ENCODE results near the gene USP49.
"Not testable (repeated sequence)": the region's sequence is repeated elsewhere in the genome, so short reads cannot be mapped to it uniquely, and the experiment has no call there.

USP49 gene

GRCh38 chr6:41895300-41896233 lies at the start of gene USP49:
Gene USP49 (minus strand): TSS chr6:41895375. CDS start chr6:41806983, 88,392 bp downstream.
- peak; percentile 88 for DNase-seq

GRCh38 chr6:41943456-41943855 lies 48.3 kb upstream of the USP49 start:
- DNase-seq, result no peak

GRCh38 chr6:41942882-41943281 lies 47.7 kb upstream of the USP49 start:
- DNase-seq, result not testable (repeated sequence)

- no peak for DNase-seq
These were observed 47.1 kb upstream of the USP49 start for GRCh38 chr6:41942067-41942851.

- DNase-seq, result peak; percentile 85
These were observed 46.3 kb upstream of the USP49 start, which contains the start of gene CCND3 for GRCh38 chr6:41941280-41942066. Gene CCND3 (minus strand): TSS chr6:41941808. CDS start chr6:41941649, 159 bp downstream.

GRCh38 chr6:41940759-41941279 lies 45.6 kb upstream of the USP49 start:
- DNase-seq, result peak; percentile 61

GRCh38 chr6:41939848-41940758 lies 44.9 kb upstream of the USP49 start:
- DNase-seq, result no peak

- DNase-seq, result peak; percentile 23
These were observed 44.1 kb upstream of the USP49 start for GRCh38 chr6:41939176-41939847.

GRCh38 chr6:41938590-41939175 lies 43.5 kb upstream of the USP49 start:
- DNase-seq, result no peak

GRCh38 chr6:41937861-41938574 lies 42.8 kb upstream of the USP49 start:
- DNase-seq, result peak; percentile 46

- no peak for DNase-seq
These were observed 42.3 kb upstream of the USP49 start for GRCh38 chr6:41937472-41937860.

- DNase-seq, result peak; percentile 97
These were observed 41.1 kb upstream of the USP49 start for GRCh38 chr6:41936073-41936837.

- peak; percentile 25 for DNase-seq
These were observed 40.5 kb upstream of the USP49 start for GRCh38 chr6:41935685-41936072.

- DNase-seq, result no peak
These were observed 40.0 kb upstream of the USP49 start for GRCh38 chr6:41935193-41935574.

GRCh38 chr6:41934278-41935192 lies 39.4 kb upstream of the USP49 start:
- DNase-seq, result no peak

- DNase-seq, result no peak
These were observed 37.2 kb upstream of the USP49 start for GRCh38 chr6:41932378-41932777.

- no peak for DNase-seq
These were observed 36.6 kb upstream of the USP49 start for GRCh38 chr6:41931792-41932191.

GRCh38 chr6:41929924-41930323 lies 34.7 kb upstream of the USP49 start:
- no peak for DNase-seq

All from NK-92 treated with Interleukin-12 subunit alpha and Interleukin-12 subunit beta, amount 100 ng/mL, for 24 hours (cell line).